Sigmoid colon (tissue), 7 donors: ENCODE data around the gene SPC25. TPM values are rescaled to one million over a fixed set of nuclear protein-coding genes. Genes with fewer than 3 reads are reported as not detected.

Experiments used
- DNase-seq: peaks from one replicate; pipeline ENCODE4 v3.0.0-alpha.2; 2019
- H3K27ac ChIP-seq, 4 donors: fragments of 200-600 bp; sonication (generic); one replicate each; pipeline ENCODE4 v1.5.1; 2016 to 2019; ENCODE audit warnings: mild to moderate bottlenecking in 1 of 4
- H3K27me3 ChIP-seq, 3 donors: fragments of 200-600 bp; sonication (generic); one replicate each; pipeline ENCODE4 v1.5.1; 2019; ENCODE audit warnings: mild to moderate bottlenecking in 1 of 3
- H3K36me3 ChIP-seq, 4 donors: fragments of 200-600 bp; sonication (generic); one replicate each; pipeline ENCODE4 v1.5.1; 2016 to 2019
- H3K4me1 ChIP-seq, 4 donors: fragments of 200-600 bp; sonication (generic); one replicate each; pipeline ENCODE4 v1.5.1; 2017 to 2019
- H3K4me3 ChIP-seq, 4 donors: fragments of 200-600 bp; sonication (generic); one replicate each; pipeline ENCODE4 v1.5.1; 2017 to 2019; ENCODE audit warnings: mild to moderate bottlenecking in 2 of 4, moderate library complexity in 1 of 4
- H3K9me3 ChIP-seq, 4 donors: fragments of 200-600 bp in 3 of 4; sonication (generic) in 3 of 4; one replicate each; pipeline versions ENCODE4 v1.5.1 to v1.6.1; 2013 to 2019
- EP300 ChIP-seq, 4 donors: sonication (generic); formaldehyde crosslinking; IDR thresholded peaks; one replicate each; pipeline ENCODE4 v1.6.1; 2017; ENCODE audit warnings: antibody characterized with exemption in 4 of 4
- POLR2A ChIP-seq, 2 donors: fragments of 450-650 bp; IDR thresholded peaks; one replicate each; pipeline ENCODE4 v1.6.1; 2016; ENCODE audit warnings: antibody characterized with exemption in 2 of 2, mild to moderate bottlenecking in 2 of 2, moderate library complexity in 2 of 2
- POLR2AphosphoS5 ChIP-seq, 4 donors: sonication (generic); formaldehyde crosslinking; IDR thresholded peaks; one replicate each; pipeline ENCODE4 v1.6.1; 2017; ENCODE audit warnings: antibody characterized with exemption in 4 of 4
- WGBS, 2 donors: extraction: QIAGEN DNeasy Blood & Tissue Kit; methylation state at CpG; one replicate each; pipeline ENCODE4 v1.1.7; 2013; 5-methylcytosine and 5-hydroxymethylcytosine counted together
- intact Hi-C: fragments of 100-400 bp; cut with DNase I; formaldehyde crosslinking; loops from one replicate; pipeline ENCODE4 v1.15.1; 2023
- polyA plus RNA-seq, 3 donors: library from polyadenylated mRNA; stranded (reverse); fragments of 200-250 nt; gene quantifications; one replicate each; pipeline ENCODE4 v1.2.3, GENCODE V29; 2013
- total RNA-seq, 4 donors: library from RNA; depleted of rRNA; stranded (reverse); fragments of >200 nt; gene quantifications; one replicate each; pipeline ENCODE4 v1.1.0, GENCODE V29; 2016
- TF ChIP-seq, protein P1 (sequence below), 4 experiments: fragments of 450-650 bp in 3 of 4; fragments of 200-600 bp in 1 of 4; IDR thresholded peaks; one replicate each; pipeline ENCODE4 v1.5.1; 2016 to 2019; ENCODE audit warnings: antibody characterized with exemption in 4 of 4, mild to moderate bottlenecking in 3 of 4, moderate library complexity in 2 of 4
- donor health status: healthy with polysubstance abuse.
- donor health status: Bipolar disorder and iron deficiency.
- donor health status: healthy.

SPC25 gene
- total and polyA plus RNA-seq, 7 donors, result 0.54 to 9.0 (median 5.6) TPM; not detected in 3

DNA sequence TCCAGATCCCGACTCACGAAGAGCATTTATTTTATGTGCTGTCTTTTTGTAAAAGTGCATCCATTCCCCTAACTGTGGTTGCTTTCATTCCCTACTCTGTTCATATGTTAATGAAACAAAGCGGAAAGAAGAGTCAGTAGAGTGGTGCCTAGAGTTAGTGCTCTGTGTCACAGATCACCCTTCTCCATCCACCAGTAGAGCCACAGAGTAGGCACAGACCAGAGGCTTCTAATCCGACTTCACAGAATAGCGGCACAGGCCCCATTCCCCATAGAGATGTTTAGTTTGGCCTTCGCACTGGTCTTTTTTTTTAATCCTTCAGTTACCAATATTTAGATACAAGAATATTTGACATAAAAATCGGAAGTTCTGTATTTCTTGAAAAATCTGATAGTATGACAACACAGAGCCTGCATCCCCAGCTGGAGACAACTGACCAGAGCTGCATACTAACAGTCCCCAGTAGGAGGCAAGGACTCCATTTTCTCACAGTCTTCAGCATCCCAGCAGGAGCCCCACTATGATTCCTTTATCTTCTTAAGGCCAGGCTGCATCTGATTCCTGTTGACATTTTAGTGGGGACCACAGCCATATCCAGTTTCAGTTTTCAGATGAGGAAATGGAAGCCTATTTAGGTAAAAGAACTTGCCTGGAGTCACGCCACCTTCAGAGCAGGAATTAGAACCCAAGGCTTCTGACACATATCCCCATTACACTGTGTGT lies 17.9 kb upstream of the SPC25 start:
- H3K27me3 ChIP-seq, result no peaks in the 10 kb centered on the region
- H3K36me3 ChIP-seq, result no peaks in the 10 kb centered on the region
- H3K27ac ChIP-seq, result no peak overlapping the region
- TF ChIP-seq POLR2AphosphoS5 (IDR thresholded peaks at IDR 0.05) (no peak), EP300 (IDR thresholded peaks at IDR 0.05) (no peak), POLR2A (IDR thresholded peaks at IDR 0.05) (no peak)
- TF ChIP-seq, protein P1, sequence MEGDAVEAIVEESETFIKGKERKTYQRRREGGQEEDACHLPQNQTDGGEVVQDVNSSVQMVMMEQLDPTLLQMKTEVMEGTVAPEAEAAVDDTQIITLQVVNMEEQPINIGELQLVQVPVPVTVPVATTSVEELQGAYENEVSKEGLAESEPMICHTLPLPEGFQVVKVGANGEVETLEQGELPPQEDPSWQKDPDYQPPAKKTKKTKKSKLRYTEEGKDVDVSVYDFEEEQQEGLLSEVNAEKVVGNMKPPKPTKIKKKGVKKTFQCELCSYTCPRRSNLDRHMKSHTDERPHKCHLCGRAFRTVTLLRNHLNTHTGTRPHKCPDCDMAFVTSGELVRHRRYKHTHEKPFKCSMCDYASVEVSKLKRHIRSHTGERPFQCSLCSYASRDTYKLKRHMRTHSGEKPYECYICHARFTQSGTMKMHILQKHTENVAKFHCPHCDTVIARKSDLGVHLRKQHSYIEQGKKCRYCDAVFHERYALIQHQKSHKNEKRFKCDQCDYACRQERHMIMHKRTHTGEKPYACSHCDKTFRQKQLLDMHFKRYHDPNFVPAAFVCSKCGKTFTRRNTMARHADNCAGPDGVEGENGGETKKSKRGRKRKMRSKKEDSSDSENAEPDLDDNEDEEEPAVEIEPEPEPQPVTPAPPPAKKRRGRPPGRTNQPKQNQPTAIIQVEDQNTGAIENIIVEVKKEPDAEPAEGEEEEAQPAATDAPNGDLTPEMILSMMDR (IDR thresholded peaks at IDR 0.05), result no peak
- no peak overlapping the region for H3K4me3 ChIP-seq
- intact Hi-C loops, result no loop called here
- 93 to 97% methylated on average over 8 of the region's 8 CpGs for WGBS, 2 donors
- no peaks in the 10 kb centered on the region for H3K9me3 ChIP-seq
- H3K4me1 ChIP-seq, result no peaks in the 10 kb centered on the region
- DNase-seq, result no peak

DNA sequence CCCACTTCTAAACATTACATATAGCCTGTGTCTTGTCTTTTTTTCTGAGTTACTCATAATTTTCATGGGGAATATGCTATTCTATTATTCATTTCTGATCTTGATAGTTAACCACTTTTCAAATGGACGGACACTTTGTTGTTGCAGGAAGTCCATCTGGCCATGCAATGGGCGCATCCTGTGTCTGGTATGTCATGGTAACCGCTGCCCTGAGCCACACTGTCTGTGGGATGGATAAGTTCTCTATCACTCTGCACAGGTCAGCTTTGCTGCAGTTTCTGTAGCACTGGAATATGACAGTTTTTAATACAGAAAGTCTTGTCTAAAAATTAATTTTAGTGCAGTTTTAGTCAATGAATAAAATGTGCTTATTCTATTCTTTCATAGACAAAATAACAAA lies 14.1 kb upstream of the SPC25 start:
- no peak overlapping the region for H3K27ac ChIP-seq
- 94 to 97% methylated on average over 3 of the region's 3 CpGs for WGBS, 2 donors

DNA sequence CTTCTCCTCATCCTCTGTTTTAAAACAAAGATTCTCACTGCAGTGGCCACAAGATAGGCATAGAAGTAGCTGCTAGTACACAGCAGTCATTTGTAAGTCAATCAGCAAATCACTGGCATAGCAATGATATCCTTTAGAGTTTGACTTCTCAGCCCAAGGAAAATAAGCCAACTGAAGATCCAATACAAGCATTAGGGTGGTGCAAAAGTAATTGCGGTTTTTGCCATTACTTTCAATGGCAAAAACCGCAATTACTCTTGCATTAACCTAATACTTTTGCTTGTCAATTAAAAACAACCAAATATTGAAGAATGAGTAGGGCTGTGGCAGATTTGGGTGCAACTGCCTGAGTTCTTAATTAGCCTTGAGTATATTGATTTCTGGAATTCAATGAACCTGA lies 13.7 kb upstream of the SPC25 start:
- no peaks in the 10 kb centered on the region for H3K27me3 ChIP-seq
- 93 to 96% methylated on average over 2 of the region's 2 CpGs for WGBS, 2 donors

More for the DNA sequence above, 14.1 kb upstream of the SPC25 start:
- no peaks in the 10 kb centered on the region for H3K36me3 ChIP-seq
- no peaks in the 10 kb centered on the region for H3K9me3 ChIP-seq
- no peak for TF ChIP-seq POLR2AphosphoS5 (IDR thresholded peaks at IDR 0.05)
- TF ChIP-seq EP300 (IDR thresholded peaks at IDR 0.05), result no peak
- no peak for TF ChIP-seq POLR2A (IDR thresholded peaks at IDR 0.05)
- TF ChIP-seq, protein P1 (IDR thresholded peaks at IDR 0.05), result no peak
- H3K27me3 ChIP-seq, result no peaks in the 10 kb centered on the region
- no peak for DNase-seq
- H3K4me1 ChIP-seq, result no peaks in the 10 kb centered on the region
- intact Hi-C loops, result no loop called here
- H3K4me3 ChIP-seq, result no peak overlapping the region

DNA sequence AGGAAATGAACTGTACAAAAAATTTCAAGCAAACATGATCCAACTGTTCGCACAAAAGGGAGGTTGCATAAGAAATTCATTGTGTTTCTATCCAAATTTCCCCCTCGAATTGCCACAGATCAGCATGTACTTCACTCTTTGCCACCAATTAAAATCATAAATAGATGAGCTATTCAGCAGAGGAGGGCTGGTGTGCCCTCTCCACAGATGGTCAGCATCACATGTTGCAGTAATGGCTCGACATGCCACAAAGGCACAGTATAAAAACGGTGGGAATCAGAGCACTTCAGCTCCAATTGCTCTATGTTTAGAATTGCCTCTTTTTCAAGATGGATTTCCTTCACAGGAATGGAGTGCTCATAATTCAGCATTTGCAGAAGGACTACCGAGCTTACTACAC lies 10.8 kb upstream of the SPC25 start, which contains the start of gene G6PC2:
G6PC2 (plus strand) TSS at position 289 of the 400 bp plus-strand sequence; CDS start at position 330, 41 bp downstream.
- Histone ChIP-seq H3K36me3 (no peaks in the 10 kb centered on the region), H3K4me3 (no peak within 1 kb of the TSS), H3K4me1 (no peaks in the 10 kb centered on the region), H3K27ac (no peak within 1 kb of the TSS), H3K27me3 (no peaks in the 10 kb centered on the region), H3K9me3 (no peaks in the 10 kb centered on the region)
- no peak for DNase-seq
- 70 to 81% methylated on average over 5 of the region's 5 CpGs for WGBS, 2 donors
- intact Hi-C loops, result no loop called here
- TF ChIP-seq, protein P1 (IDR thresholded peaks at IDR 0.05), result no peak
- TF ChIP-seq POLR2AphosphoS5 (IDR thresholded peaks at IDR 0.05) (no peak), POLR2A (IDR thresholded peaks at IDR 0.05) (no peak), EP300 (IDR thresholded peaks at IDR 0.05) (no peak)

More for the DNA sequence above, 13.7 kb upstream of the SPC25 start:
- intact Hi-C loops, result no loop called here
- no peak for DNase-seq
- Histone ChIP-seq H3K36me3 (no peaks in the 10 kb centered on the region), H3K27ac (no peak overlapping the region), H3K4me3 (no peak overlapping the region), H3K9me3 (no peaks in the 10 kb centered on the region), H3K4me1 (no peaks in the 10 kb centered on the region)
- TF ChIP-seq, protein P1 (IDR thresholded peaks at IDR 0.05), result no peak
- no peak for TF ChIP-seq POLR2AphosphoS5 (IDR thresholded peaks at IDR 0.05)
- no peak for TF ChIP-seq EP300 (IDR thresholded peaks at IDR 0.05)
- no peak for TF ChIP-seq POLR2A (IDR thresholded peaks at IDR 0.05)
